NCI-H345 treated with DMSO at 0.1 percent for 48 hours (cell line): ENCODE results near the gene SCGB3A1.

Experiments
- DNase-seq: peaks from one replicate; lab custom pipeline; 2025; ENCODE audit not compliant: unreplicated experiment; lab: John Stamatoyannopoulos, UW

SCGB3A1 gene, protein sequence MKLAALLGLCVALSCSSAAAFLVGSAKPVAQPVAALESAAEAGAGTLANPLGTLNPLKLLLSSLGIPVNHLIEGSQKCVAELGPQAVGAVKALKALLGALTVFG

DNA sequence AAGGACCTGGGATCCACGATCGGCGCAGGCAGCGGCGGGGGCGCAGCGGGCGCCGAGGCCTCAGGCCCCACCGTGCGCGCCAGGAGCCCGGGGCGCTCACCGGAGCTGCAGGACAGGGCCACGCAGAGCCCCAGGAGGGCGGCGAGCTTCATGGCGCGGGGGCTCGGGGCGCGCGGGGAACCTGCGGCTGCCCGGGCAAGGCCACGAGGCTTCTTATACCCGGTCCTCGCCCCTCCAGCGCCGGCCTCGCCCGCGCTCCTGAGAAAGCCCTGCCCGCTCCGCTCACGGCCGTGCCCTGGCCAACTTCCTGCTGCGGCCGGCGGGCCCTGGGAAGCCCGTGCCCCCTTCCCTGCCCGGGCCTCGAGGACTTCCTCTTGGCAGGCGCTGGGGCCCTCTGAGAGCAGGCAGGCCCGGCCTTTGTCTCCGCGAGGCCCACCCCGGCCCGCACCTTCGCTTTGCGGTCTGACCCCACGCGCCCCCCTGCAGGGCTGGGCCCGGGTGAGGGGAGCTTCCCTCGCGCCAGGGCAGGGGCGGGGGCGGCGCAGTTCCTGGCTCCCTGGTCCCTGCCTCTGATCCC, at the start of gene SCGB3A1:
SCGB3A1 (minus strand) TSS at position 189 of the 577 bp plus-strand sequence; CDS start at position 152, 37 bp downstream.
- no peak for DNase-seq

DNA sequence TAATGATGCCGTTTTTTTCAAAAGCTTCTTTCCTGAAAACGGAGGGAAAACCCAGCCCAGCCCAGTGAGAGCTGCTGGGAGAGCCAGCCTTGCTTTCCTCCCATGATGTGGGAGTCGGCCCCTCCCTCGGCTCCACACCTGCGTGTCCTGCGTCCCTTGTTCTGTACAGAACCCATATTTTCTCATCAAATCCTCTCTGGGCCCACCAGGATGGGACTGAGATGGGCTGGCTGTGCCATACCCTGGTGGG, 49.2 kb upstream of the SCGB3A1 start:
- no peak for DNase-seq

DNA sequence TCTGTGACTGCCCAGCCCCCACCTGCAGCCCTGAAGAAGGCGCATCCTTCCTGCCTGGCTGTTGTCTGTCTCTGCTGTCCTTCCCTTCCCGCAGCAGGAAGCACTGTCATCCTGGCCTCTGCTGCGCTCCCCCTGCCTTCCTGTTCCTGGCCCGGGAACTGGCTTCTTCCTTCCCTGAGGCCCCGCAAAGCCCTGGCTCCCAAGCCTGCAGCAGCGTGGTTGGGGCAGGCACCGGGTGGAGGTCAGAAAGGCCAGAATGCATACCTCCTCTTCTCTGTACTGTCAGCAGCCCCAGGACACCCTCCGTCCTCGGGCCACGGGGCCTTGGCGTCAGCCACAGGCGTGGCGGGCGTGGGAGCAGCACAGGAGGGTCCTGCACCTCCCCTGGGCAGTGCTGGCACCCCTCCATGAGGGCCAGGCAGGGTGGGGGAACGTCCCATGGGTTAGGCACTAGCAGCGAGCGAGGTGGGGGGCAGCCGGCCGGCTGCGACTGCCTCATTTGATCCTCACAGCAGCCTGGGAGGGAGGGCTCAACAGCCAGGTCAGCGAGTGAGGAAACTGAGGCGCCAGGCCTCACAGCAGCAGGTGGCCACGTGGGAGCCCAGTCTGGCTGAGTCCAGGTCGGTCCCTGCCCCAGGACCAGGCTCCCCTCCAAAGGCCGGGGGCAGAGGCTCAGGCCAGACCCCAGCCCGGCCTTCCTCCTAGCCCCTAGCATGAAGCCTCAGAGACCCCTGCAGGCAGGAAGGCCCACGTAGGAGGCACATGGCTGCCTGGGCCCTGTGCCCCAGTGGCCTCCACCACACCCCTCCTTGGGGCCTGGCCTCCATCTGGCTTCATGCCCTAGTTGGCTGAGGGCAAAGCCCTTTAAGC, 48.7 kb upstream of the SCGB3A1 start:
- no peak for DNase-seq

DNA sequence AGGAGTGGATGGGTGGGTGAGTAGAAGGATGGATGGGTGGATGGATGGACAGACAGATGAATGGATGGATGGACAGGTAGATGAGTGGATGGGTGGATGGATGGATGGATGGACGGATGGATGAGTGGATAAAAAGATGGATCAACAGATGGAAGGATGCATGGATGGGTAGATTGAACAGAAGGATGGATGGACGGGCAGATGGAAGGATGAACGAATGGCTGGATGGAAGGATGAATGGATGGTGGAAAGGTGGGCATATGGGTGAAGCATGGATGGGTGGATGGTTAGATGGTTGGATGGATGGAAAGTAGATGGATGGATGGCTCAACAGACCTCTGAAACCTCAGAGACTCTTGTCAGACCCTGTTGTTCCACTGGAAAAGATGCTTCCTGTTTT, 48.0 kb upstream of the SCGB3A1 start:
- no peak for DNase-seq

DNA sequence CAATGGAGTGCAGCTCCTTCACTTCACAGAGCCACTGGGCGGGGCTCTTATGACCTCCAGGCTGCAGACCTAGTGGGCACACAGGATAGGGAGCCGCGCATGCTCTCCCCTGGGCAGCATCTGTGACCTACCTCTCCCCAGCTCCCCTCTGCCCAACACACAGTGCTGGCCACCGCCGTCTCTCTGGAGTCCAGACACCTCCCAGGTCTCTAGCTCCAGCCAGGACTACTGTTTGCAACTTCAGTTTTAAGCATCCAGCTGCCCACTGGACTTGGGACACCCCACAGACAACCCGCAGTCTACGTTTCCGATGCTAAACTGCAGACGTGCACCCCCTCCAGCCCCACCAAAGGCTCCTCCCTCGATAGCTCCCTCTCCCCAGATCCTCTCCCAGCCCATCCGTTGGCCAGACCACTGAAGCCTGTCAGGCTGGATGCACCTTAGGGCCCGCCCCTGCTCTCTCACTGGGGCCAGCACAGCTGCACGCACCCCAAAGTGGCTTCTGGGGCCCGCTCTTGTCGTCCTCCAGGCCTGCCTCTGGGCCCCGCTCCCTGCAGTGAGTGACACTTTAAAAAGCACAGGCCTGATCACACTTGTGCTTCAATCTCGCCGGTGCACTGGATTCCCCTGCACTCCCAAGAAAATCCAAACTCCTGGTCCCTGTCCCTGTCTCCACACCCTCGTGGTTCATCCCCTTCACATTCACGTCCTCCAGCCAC, 46.8 kb upstream of the SCGB3A1 start:
- no peak for DNase-seq

DNA sequence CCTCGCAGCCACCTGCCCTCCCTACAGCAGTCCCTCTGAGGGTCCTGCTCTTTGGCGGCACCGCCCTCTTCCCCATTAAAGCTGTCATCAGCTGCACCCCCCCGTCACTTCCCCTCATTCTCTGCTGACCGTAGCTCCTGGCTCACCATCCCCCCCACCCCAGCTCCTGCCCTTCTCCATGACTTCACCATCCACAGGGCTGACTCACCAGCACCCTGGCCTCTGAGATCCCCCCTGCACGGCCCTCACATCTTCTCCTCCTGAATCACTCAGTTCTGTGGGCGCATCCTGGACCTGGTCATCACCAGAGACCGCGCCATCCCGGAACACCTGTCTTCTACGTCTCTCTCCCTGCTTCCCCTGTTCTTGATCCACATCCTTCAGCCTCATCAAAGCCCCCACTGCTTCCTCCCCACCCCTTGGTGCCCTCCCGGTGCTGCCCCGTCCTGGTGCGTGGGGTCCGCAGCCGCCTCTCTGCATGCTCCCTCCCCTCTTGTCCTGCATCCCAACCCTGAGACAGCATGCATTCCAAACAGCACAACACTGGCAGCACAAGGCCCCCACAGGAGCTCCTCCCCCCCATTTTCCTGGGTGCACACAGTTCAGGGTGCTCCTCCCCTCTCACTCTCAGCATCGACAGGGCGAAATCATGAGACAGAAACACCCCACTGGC, 45.2 kb upstream of the SCGB3A1 start:
- no peak for DNase-seq

DNA sequence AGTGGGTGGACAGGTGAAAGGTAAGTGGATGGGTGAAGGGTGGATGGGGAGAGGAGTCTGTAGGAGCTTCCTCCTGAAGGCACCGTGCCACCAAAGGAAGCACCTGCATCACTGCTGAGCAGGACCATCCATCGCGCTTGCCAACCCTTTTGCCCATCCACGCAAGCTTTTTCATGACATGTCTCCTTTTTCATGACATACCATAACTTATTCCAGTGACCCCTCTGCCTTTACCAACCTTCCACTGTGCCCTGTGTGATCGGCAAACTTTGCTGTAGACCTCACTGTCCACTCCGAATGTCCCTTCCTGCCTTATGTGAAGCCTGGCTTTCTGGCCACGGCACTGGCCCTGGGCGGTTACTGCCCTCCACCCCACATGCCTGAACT, 44.7 kb upstream of the SCGB3A1 start:
- no peak for DNase-seq

DNA sequence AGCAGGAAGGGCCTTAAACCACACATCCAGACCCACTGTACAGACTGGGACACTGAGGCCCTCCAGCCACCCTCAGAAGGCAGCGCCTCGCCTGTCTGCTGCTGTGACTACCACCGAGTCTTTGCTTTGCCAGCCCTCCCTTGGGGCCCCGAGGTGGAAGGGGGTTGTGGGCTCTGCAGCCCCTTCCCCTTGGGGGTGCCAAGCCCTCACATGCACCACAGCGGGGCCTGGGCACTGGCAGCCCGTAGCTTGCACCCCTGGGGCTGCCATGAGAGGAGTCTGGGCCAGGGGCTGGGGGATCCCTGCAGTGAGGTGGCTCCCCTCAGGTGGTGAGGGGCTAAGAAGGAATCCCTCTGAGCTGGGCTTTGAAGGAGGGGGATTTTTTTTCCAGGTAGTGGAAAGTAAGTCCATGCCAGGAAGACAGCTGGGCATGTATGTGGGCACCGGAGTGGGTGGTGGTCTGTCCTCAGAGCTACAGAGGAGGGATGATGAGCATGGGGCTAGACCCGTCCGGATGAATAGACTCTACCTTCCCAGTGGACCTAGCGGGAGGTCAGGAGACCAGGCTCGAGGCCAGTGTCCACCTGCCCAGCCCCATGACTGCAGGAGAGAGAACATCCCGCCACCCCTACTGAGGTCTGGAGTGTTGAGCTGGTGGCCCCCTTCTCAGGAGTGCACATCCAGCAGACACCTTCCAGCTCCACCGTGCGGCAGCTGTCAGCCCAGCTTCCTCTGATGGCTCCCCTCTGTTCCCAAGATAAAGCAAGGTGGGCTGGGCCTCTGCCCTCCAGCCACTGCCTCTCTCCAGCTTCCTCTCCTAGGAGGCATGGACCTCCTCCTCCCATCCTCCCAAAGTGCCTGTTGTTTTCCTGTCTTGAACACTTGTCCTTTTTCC, 42.2 kb upstream of the SCGB3A1 start:
- no peak for DNase-seq

DNA sequence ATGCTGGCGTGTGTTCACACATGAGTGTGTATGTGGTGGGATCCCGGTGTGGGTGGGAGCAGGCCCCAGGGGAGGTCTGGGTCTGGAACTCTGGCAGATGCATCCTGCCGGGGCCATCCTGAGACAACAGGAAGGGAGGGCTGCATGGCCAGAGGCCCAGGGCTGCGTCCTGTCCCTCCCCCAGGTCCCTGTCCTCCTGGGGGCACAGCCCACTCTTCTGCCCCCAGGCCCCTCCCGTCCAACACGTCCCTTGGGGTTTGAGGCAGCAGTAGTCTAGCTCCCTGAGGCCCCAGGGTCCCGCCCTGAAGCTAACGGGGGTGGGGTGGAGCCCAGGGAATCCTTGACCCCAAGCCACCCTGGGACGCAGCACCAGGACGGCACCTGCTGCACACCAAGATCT, 41.5 kb upstream of the SCGB3A1 start:
- no peak for DNase-seq

DNA sequence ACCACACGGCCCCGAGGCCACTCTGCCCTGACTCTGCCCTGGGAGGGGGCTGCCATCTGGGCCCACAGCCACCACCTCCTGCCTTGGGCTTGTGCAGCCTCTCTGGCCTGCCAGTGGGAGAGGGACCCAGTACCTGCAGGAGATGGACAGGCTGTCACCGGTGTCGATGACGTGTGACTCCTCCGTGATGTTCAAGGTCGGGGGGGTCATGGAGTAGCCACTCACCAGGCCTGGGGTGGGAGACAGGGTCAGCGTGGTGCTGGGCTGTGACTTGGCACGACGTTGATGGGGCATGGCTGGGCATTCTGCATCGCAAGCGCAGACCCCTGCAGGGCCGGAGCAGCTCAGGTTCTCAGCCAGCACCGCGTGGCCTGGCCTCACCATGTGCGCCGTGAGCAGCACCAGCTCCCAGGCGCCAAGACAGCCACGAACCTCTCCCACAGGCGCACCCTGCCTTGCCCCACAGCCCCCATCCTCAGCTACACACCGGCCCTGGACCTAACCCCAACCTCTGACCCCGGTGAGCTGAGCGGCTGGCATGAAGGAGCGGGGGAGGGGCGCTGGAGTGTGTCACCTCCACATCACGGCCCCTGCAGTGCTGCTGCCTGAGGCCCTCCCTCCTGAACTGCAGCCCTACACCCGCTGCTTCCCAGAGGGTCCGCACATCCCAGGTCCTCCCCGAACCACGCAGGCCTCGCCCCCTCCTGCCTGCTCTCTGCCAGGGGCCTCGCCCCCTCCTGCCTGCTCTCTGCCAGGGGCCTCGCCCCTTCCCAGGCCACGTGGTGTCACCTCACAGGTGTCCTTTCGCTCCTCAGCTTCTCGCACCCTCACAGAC, 40.5 kb upstream of the SCGB3A1 start:
- peak; percentile 100 for DNase-seq

DNA sequence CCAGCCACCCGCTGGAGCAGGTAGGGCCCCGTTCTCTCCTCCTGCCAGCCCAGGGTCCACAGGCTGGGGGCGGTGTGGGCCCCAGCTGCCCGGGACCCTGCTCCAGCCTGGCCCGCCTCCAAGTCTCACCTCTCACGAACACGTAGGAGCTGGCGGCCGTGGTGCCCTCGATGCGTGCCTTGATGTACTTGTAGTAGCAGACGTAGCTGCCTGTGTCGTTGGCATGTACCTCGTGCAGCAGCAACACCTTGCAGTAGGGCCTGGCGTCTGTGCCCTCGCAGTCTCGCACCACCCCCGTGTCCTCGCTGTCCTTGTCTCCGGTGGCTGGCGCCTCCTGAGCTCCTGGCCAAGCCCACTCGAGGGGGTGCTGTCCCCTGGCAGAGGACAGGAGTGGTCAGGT, 39.1 kb upstream of the SCGB3A1 start:
- no peak for DNase-seq

DNA sequence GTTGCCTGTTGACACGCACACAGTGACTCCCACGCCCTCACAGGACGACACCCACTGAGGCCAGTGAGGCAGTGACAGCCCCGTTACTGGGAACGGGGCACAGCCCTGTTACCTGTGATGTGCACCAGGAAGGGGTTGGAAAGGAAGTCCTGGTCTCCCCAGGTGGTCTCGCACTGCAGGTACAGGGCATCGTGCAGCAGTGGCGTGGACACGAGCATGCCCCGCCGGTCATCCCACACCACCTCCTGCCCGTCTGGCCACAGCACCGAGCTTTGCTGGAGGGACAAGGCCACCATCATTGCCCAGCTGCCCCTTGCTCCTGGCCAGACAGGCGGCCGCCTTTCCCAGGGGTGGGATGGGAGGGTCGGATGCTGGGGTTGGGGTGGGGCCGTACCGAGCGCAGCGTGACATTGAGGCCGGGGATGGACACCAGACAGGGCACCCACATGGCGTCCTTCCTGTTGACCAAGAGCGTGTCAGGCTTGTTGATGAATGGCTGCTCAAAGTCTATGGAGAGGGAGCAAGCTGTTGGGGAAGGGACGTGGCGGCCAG, 38.6 kb upstream of the SCGB3A1 start:
- DNase-seq, result no peak

DNA sequence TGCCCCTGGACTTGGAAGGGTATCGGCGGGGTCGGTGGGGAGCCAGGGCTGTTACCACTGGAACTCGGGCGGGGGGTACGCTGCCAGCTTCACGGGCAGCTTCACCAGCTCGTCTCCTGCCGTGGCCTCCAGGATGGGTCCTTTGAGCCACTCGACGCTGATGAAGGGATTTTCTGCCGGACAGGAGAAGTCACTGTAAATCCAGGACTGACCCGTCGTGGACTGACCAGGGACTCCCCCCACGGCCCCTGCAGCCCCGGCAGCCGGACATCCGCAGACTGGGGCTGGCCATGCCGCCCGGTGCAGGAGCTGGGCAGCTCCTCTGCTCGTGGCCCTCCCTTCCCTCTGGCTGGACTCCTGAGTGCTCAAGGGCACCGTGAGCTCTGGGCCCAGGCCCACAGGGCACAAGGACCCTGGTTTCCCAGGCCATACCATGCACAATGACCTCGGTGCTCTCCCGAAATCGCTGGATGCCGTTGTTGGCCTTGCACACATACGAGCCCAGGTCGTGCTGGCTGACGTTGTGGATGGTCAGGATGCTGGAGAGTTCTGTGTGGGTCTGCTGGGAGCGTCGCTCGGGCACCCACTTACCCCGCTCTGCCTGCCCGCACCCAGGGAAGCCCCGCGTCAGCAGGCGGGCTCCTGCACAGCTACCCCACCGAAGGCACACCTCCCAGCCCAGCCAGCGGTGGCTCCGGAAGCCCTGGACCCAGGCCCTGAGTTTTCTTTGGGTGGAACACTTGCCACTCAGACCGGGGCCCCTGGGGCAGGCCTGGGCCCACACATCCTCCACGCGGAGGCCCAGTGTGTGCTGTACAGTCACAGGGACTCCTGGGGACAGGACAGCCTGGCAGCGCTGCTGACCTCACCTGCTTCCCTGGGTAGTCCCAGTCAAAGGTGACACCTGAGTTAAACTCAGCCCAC, 37.8 kb upstream of the SCGB3A1 start:
- no peak for DNase-seq

DNA sequence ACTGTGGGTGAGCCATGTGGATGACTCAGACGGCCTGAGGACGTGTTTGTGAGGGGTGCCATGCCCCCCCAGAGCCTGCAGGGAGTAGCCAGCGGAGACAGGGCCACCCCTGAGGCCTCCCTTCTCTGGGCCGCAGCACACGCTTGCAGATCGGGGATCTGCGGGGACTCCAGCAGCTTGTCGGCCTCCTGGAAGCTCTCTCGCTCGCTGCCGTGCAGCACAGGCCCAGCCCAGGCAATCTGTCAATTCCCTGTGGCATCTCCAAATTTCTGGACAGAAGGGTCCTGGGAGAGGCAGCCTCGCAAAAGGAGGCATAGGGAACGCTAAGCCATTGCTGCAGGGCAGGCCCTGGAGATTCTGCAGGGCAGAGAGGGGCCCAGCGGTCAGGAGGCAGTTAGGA, 36.9 kb upstream of the SCGB3A1 start:
- no peak for DNase-seq

DNA sequence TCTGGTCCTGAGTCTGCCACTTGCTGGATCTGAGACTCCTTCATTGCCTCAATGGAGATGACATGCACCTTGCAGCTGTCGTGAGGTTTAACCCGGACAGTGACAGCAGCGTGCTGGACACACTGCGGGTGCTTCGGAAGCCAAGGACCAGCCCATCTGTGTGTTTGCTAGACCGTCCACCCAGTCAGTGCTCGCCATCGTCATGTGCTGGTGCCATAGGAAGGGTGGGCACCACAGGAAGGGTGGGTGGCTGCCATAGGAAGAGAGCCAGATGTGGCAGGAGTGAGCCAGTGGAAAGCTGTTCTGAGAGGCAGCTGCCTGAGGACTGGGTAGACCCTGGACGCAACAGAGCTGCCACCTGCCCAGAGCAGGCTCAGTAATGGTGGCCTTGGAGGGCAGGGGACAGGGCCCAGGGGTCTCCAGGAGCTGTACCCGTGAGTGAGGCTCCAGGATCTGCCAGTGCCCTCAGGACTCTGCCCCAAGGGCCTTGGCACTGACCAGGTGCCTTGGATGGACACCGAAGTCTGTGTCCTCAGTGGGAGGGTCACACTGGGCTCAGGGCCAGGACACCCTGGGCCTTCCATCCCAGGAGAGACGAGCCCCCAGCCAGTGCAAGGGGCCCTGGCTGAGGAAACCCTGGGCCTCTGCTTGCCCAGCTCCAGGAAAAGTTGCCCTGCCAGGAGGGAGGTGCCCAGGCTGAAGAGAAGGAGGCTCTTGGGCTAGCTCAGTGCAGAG, 36.3 kb upstream of the SCGB3A1 start:
- no peak for DNase-seq

DNA sequence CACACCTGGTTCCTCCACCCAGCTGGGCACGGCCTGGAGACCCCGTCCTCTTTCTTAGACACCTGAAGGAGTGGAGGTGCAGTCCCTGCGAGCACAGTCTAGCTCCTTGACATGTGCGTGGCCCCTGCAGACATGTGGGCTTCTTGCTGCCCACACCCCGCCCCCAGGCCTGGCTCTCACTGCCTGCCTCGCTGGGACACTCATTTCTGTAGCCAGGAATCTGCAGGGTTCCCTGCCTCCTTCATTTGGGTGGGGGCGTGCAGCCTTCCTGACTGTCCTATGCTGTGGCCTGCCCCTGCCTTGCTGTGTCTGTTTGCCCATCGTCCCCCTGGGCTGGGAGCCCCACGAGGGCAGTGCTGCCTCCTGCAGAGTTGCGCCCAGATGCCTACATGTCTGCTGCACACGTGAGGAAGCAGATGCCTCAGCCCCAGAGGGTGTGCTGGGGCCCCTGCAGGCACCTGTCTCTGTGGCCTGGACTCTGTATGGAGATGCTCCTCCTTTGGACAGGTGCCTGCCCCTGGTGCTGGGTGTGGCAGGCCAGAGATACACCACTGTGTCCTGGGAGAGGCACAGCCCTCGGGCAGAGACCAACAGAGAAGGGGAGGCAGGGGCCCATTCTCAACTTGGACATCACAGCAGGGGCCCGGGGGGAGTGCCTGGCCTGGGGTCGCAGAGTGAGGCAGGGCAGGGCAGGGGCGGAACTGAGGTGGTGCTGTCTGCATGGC, 35.5 kb upstream of the SCGB3A1 start:
- no peak for DNase-seq
